SK-N-SH treated with all-trans-retinoic acid at 6 μM for 48 hours (cell line): ENCODE data around the gene SLC37A1.

Source experiments
- ARNTL ChIP-seq: fragments of 450-650 bp; formaldehyde crosslinking; IDR thresholded peaks from 2 replicates; pipeline ENCODE4 v1.5.0; 2020; ENCODE audit warnings: low read depth, mild to moderate bottlenecking, moderate library complexity, borderline replicate concordance
- BACH2 ChIP-seq: fragments of 250-450 bp; sonication (Bioruptor Pico); IDR thresholded peaks from 2 replicates; pipeline ENCODE4 v1.9.0; 2021; ENCODE audit warnings: mild to moderate bottlenecking, borderline replicate concordance
- ISL1 ChIP-seq: fragments of 250-450 bp; sonication (Bioruptor Pico); IDR thresholded peaks from 2 replicates; pipeline ENCODE4 v2.1.2; 2022; ENCODE audit warnings: mild to moderate bottlenecking, moderate library complexity
- PATZ1 ChIP-seq: fragments of 250-450 bp; sonication (Bioruptor Pico); IDR thresholded peaks from 2 replicates; pipeline ENCODE4 v1.8.0; 2020; ENCODE audit warnings: mild to moderate bottlenecking, moderate library complexity, borderline replicate concordance
- ZC3H10 ChIP-seq: fragments of 250-450 bp; sonication (Bioruptor Pico); IDR thresholded peaks from 2 replicates; pipeline ENCODE4 v1.5.1; 2021; ENCODE audit warnings: mild to moderate bottlenecking, moderate library complexity
- ZFP3 ChIP-seq: fragments of 250-450 bp; sonication (Bioruptor Pico); IDR thresholded peaks from 2 replicates; pipeline ENCODE4 v1.5.0; 2020; ENCODE audit warnings: mild to moderate bottlenecking, moderate library complexity
- ZFP30 ChIP-seq: fragments of 450-650 bp; formaldehyde crosslinking; IDR thresholded peaks from 2 replicates; pipeline ENCODE4 v1.5.0; 2022; ENCODE audit warnings: mild to moderate bottlenecking, moderate library complexity

GRCh38 chr21:42534421-42535378 is 21.0 kb downstream of the SLC37A1 start:
- no peak for TF ChIP-seq ZFP30 (CRISPR knock-in tag)
- TF ChIP-seq PATZ1 = no peak
- TF ChIP-seq ISL1 = no peak
- TF ChIP-seq ARNTL (CRISPR knock-in tag) = no peak
- TF ChIP-seq ZFP3 (CRISPR knock-in tag) = no peak
- TF ChIP-seq ZC3H10 (CRISPR knock-in tag) = no peak
- TF ChIP-seq BACH2 (CRISPR knock-in tag) = no peak
